MM.1S (cell line): ENCODE results near the gene SLU7.

Experiments used
- DNase-seq: peaks from one replicate; pipeline ENCODE4 v3.0.0-alpha.2; 2015
- H2AFZ ChIP-seq: fragments of 300-600 bp; sonication (generic); 2 replicates; pipeline ENCODE4 v1.6.0; 2016; ENCODE audit warnings: antibody characterized with exemption, low read length
- H3F3A ChIP-seq: fragments of 300-600 bp; sonication (generic); 2 replicates; pipeline ENCODE4 v1.6.1; 2016; ENCODE audit warnings: mild to moderate bottlenecking, antibody characterized with exemption, low read length, moderate library complexity, mixed read lengths; ENCODE audit not compliant: insufficient read depth
- H3K27ac ChIP-seq: fragments of 300-600 bp; sonication (generic); 2 replicates; pipeline ENCODE4 v1.5.1; 2016; ENCODE audit warnings: mild to moderate bottlenecking, low read length
- H3K27me3 ChIP-seq: fragments of 300-600 bp; sonication (generic); replicated peaks from 2 replicates; pipeline ENCODE4 v1.6.0; 2016; ENCODE audit warnings: low read length; ENCODE audit not compliant: insufficient read depth
- H3K36me3 ChIP-seq: fragments of 300-600 bp; sonication (generic); replicated peaks from 2 replicates; pipeline ENCODE4 v1.6.1; 2016; ENCODE audit warnings: mild to moderate bottlenecking, low read length, mixed read lengths; ENCODE audit not compliant: insufficient read depth
- H3K4me1 ChIP-seq: fragments of 300-600 bp; sonication (generic); 2 replicates; pipeline ENCODE4 v1.6.1; 2016; ENCODE audit warnings: low read length, mixed read lengths
- H3K4me2 ChIP-seq: fragments of 300-600 bp; sonication (generic); 2 replicates; pipeline ENCODE4 v1.6.0; 2016; ENCODE audit warnings: low read depth, low read length
- H3K4me3 ChIP-seq: fragments of 300-600 bp; sonication (generic); 2 replicates; pipeline ENCODE4 v1.5.1; 2016; ENCODE audit warnings: low read length, mixed read lengths
- H3K79me2 ChIP-seq: fragments of 300-600 bp; sonication (generic); 2 replicates; pipeline ENCODE4 v1.6.1; 2016; ENCODE audit warnings: mixed run types, low read length, mixed read lengths
- H3K9ac ChIP-seq: fragments of 300-600 bp; sonication (generic); 2 replicates; pipeline ENCODE4 v1.6.1; 2016; ENCODE audit warnings: low read length, mixed read lengths
- H3K9me2 ChIP-seq: fragments of 300-600 bp; sonication (generic); replicated peaks from 2 replicates; pipeline ENCODE4 v1.6.1; 2016; ENCODE audit warnings: mild to moderate bottlenecking, low read length, mixed read lengths; ENCODE audit not compliant: insufficient read depth
- H3K9me3 ChIP-seq: fragments of 300-600 bp; sonication (generic); replicated peaks from 2 replicates; pipeline ENCODE4 v1.6.1; 2016; ENCODE audit warnings: mild to moderate bottlenecking, low read length, mixed read lengths; ENCODE audit not compliant: insufficient read depth
- H4K20me1 ChIP-seq: fragments of 300-600 bp; sonication (generic); 2 replicates; pipeline ENCODE4 v1.6.1; 2016; ENCODE audit warnings: mild to moderate bottlenecking, low read length, moderate library complexity, mixed read lengths; ENCODE audit not compliant: insufficient read depth
- EZH2 ChIP-seq: fragments of 300-600 bp; sonication (generic); optimal IDR thresholded peaks from 2 replicates; pipeline ENCODE3; 2017; ENCODE audit warnings: low read depth, mild to moderate bottlenecking, antibody characterized with exemption, low read length, mixed read lengths
- EZH2phosphoT487 ChIP-seq: fragments of 300-600 bp; sonication (generic); IDR thresholded peaks from 2 replicates; pipeline ENCODE4 v1.6.1; 2018; ENCODE audit warnings: antibody characterized with exemption, low read length
- TF ChIP-seq, protein P1 (sequence below): fragments of 300-600 bp; sonication (generic); IDR thresholded peaks from 2 replicates; pipeline ENCODE4 v1.5.1; 2016; ENCODE audit warnings: antibody characterized with exemption, low read length, mixed read lengths

Gene SLU7

DNA sequence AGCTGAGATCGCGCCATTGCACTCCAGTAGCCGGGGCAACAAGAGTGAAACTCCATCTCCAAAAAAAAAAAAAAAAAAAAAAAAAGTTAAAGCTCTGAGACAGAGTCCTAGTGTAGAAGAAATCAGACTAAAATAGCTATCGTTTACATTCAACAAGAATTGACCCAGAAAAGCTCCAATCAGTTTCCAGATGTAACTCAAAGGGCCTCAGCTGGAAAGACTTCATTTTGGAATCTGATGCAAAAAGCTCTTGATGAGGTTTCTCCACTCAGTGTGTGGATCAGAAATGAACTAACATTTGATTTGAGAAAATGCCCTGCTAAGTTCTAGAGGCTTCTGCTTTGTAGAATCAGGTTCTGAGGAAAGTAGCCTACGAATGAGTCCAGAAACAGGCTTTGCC is 41.2 kb downstream of the SLU7 start:
- Histone ChIP-seq H3K9me3 (no peaks in the 10 kb centered on the region), H2AFZ (no peak overlapping the region), H3K9ac (no peak overlapping the region), H4K20me1 (no peaks in the 10 kb centered on the region), H3K9me2 (no peaks in the 10 kb centered on the region), H3K27me3 (no peaks in the 10 kb centered on the region), H3F3A (no peaks in the 10 kb centered on the region), H3K4me1 (no peaks in the 10 kb centered on the region), H3K4me3 (no peak overlapping the region), H3K27ac (no peak overlapping the region), H3K4me2 (no peak overlapping the region), H3K79me2 (no peaks in the 10 kb centered on the region), H3K36me3 (no peaks in the 10 kb centered on the region)
- TF ChIP-seq EZH2phosphoT487 (no peak), EZH2 (no peak)
- TF ChIP-seq, protein P1, sequence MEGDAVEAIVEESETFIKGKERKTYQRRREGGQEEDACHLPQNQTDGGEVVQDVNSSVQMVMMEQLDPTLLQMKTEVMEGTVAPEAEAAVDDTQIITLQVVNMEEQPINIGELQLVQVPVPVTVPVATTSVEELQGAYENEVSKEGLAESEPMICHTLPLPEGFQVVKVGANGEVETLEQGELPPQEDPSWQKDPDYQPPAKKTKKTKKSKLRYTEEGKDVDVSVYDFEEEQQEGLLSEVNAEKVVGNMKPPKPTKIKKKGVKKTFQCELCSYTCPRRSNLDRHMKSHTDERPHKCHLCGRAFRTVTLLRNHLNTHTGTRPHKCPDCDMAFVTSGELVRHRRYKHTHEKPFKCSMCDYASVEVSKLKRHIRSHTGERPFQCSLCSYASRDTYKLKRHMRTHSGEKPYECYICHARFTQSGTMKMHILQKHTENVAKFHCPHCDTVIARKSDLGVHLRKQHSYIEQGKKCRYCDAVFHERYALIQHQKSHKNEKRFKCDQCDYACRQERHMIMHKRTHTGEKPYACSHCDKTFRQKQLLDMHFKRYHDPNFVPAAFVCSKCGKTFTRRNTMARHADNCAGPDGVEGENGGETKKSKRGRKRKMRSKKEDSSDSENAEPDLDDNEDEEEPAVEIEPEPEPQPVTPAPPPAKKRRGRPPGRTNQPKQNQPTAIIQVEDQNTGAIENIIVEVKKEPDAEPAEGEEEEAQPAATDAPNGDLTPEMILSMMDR = no peak
- no peak for DNase-seq

DNA sequence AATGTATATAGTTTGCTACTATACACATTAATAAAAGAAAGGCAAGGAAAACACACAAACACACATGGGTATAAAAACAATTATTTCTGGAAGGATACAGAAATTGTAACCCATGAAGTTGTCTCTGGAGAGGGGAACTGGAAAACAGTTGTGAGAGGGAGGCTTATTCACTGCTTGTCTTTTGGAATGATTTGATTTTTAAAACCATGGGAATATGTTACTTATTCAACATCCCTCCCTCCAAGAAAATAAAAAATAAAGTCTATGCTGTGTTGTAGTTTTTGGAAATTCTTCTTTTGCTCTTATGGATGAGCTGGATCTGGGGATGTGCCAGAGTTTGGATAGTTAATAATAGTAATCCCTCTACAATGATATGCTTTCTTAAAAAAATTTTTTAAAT is 42.5 kb downstream of the SLU7 start:
- Histone ChIP-seq H3K27ac (no peak overlapping the region), H3K4me3 (no peak overlapping the region), H3K9me2 (no peaks in the 10 kb centered on the region), H3K4me2 (no peak overlapping the region), H2AFZ (no peak overlapping the region), H4K20me1 (no peaks in the 10 kb centered on the region), H3F3A (no peaks in the 10 kb centered on the region), H3K4me1 (no peaks in the 10 kb centered on the region), H3K9me3 (no peaks in the 10 kb centered on the region), H3K9ac (no peak overlapping the region), H3K36me3 (no peaks in the 10 kb centered on the region), H3K79me2 (no peaks in the 10 kb centered on the region), H3K27me3 (no peaks in the 10 kb centered on the region)
- DNase-seq = no peak
- TF ChIP-seq, protein P1 = no peak
- TF ChIP-seq EZH2phosphoT487 (no peak), EZH2 (no peak)

DNA sequence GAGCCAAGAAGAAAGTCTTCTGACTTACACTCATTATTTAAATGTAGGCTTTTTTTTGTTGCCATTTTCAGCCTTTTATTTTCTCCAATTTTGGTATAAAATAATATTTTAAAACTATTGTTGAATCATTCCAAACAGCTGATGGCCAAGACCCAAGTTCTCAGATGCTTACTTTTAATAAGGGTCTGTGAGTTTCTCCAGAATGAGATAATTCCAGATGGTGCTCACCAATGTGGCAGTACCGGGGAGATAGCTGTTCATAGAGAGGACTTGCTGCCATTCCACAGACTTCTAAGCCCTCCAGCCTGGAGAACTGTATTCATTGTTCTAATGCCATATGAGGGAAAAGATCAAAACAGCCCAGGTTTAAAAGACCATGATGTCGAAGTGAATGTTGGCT is 43.2 kb downstream of the SLU7 start:
- no peak for DNase-seq
- H3K4me1 ChIP-seq = no peaks in the 10 kb centered on the region
- H3K27me3 ChIP-seq = no peaks in the 10 kb centered on the region
- no peak overlapping the region for H3K27ac ChIP-seq
- no peak for TF ChIP-seq EZH2
- H3F3A ChIP-seq = no peaks in the 10 kb centered on the region
- H2AFZ ChIP-seq = no peak overlapping the region
- no peaks in the 10 kb centered on the region for H3K9me2 ChIP-seq
- no peaks in the 10 kb centered on the region for H3K36me3 ChIP-seq
- H3K4me3 ChIP-seq = no peak overlapping the region
- no peaks in the 10 kb centered on the region for H3K9me3 ChIP-seq
- H4K20me1 ChIP-seq = no peaks in the 10 kb centered on the region
- no peaks in the 10 kb centered on the region for H3K79me2 ChIP-seq
- H3K4me2 ChIP-seq = no peak overlapping the region
- H3K9ac ChIP-seq = no peak overlapping the region

DNA sequence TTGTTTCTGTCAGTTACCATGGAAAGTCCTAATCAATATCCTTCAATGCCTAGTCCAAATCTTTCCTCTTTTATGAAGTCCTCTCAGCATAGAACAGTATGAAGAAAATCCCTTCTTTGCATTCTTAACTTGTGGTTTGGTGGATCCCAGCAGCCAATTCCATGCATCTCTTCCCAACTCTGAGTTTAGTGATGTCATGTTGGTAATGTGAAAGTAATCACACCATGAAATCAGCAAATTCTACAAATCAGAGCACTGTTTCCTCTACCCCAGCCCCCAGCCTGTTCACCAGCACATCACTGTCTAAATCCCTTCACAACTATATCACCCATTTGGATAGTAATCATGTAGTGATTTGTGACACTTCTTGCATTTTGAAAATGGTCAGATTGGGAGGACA is 43.7 kb downstream of the SLU7 start:
- Histone ChIP-seq H3F3A (no peaks in the 10 kb centered on the region), H3K9me2 (no peaks in the 10 kb centered on the region), H3K27ac (no peak overlapping the region), H3K79me2 (no peaks in the 10 kb centered on the region), H3K4me3 (no peak overlapping the region), H2AFZ (no peak overlapping the region), H3K4me2 (no peak overlapping the region), H4K20me1 (no peaks in the 10 kb centered on the region), H3K27me3 (no peaks in the 10 kb centered on the region), H3K9ac (no peak overlapping the region), H3K36me3 (no peaks in the 10 kb centered on the region), H3K4me1 (no peaks in the 10 kb centered on the region), H3K9me3 (no peaks in the 10 kb centered on the region)
- no peak for TF ChIP-seq EZH2phosphoT487
- TF ChIP-seq, protein P1 = no peak
- no peak for TF ChIP-seq EZH2
- no peak for DNase-seq
